ENCODE data around the gene TRAT1.

GRCh38 chr3:108862865-108863798, 40.5 kb downstream of the TRAT1 start:
- TF ChIP-seq EZH2 (IDR thresholded peaks at IDR 0.05; ENCODE audit: insufficient read depth, poor library complexity, severe bottlenecking) = no peak
- TF ChIP-seq EZH2phosphoT487 (IDR thresholded peaks at IDR 0.05; ENCODE audit: insufficient read depth, low read depth) = no peak

Data from GM23248 (cell line).